NCI-H2029 treated with DMSO at 0.1 percent for 48 hours (cell line): Measurements from ENCODE around the gene DTNA.

ENCODE experiments used
- DNase-seq: peaks from one replicate; lab custom pipeline; 2025; lab: John Stamatoyannopoulos, UW

The DTNA gene

DNA sequence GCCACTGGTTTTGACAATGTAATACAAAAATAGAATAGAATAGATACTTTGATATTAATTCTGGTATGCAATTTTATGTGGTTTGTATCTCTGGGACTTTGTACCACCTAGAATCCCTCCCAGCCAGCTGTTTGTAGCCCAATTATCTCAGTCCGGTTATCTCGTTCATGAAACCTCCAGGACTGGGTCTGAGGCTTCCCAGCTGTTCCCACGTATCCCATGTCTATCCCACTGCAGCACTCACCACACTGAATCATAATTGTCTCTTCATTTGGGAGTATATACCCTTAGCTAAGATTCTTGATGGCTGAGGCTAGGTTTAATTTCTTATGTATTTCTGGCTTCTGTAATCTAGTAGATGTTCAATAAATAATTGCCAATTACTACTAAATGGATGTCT, 226.7 kb downstream of the DTNA start:
- no peak for DNase-seq

DNA sequence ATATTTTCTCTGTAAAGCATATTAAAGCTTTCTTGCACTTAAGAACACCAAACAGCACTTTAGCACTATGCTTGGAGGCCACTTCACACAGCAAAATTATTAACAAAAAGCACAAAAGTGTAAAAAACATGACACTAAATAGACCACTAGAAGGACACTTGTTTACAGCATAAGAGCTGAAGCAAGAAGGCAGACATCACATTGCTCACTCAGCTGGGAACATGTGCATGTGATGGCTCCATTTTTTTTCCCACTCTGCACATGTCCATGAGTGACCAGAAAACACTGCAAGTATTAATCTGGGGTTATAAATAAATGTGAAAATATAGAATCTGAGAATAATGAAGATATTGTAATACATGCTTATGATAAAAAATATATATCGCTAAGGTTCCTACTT, 228.0 kb downstream of the DTNA start:
- no peak for DNase-seq
